ENCODE measurements around the gene AKAP9.
"Not testable (repeated sequence)": the region's sequence is repeated elsewhere in the genome, so short reads cannot be mapped to it uniquely, and the experiment has no call there.

AKAP9 gene

DNA sequence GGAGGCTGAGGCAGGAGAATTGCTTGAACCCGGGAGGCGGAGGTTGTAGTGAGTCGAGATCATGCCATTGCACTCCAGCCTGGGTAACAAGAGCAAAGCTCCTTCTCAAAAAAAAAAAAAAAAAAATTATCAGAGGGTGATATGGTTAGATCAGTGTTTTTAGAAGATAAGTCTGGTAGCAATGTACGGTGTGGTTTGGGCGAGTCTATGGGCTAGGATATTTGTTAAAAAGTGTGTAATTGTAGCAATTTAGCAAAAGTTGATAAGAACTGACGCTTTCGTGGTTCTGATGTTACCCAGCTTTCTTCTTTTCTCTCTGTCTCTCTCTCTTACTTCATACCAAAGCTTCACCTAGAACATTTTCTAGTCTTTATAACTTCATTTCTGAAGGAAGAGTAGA, 200.5 kb downstream of the AKAP9 start:
- no peak for DNase-seq

GRCh38 chr7:92142791-92143190, 202.1 kb downstream of the AKAP9 start:
- not testable (repeated sequence) for DNase-seq

- DNase-seq, result not testable (repeated sequence)
Observed at GRCh38 chr7:92143192-92143880, 202.7 kb downstream of the AKAP9 start.

DNA sequence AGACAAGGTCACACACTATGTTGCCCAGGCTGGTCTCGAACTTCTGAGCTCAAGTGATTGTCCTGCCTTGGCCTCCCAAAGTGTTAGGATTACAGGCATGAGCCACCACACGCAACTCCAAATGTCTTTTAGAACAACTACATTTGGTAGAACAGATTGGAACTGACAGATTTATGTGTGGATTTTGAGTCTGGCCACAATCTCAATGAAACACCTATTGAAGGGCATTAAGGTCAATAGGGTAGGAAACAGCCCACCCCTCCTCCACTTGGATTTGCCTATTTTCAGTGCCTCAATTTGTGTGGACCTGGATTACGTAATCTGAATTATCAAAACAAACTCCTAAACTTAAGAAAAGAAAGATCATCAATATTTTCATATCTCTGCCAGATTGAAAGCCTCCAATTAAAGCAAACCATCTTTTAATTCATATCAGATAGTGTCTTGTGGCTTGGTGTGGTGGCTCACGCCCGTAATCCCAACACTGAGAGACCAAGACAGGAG, 209.1 kb downstream of the AKAP9 start:
- no peak for DNase-seq

DNA sequence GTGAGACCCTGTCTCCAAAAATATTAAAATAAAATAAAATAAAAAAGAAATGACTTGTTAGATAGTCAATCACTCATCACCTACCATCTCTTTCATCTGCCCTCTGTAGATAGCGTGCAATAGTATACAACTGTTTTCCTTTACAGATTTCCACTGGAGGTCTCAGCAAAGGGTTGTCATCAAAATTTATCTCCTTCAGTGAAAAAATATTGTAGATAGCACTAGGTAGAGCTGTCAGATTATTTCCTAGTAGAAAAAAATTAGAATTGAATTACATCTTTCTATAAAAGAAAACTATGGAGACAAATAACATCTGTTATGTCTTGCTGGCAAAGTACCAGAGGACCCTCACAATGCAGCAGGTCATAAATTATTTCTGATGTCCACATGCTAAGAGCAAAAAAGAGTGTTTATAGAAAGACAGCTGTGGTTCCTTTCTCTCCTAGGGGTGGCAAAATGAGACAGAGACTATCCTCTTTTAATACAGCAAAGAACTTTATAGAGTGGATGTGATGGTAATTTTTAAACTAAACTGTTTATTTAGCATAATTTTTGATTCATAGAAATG, 209.9 kb downstream of the AKAP9 start:
- peak; percentile 9 for DNase-seq

DNA sequence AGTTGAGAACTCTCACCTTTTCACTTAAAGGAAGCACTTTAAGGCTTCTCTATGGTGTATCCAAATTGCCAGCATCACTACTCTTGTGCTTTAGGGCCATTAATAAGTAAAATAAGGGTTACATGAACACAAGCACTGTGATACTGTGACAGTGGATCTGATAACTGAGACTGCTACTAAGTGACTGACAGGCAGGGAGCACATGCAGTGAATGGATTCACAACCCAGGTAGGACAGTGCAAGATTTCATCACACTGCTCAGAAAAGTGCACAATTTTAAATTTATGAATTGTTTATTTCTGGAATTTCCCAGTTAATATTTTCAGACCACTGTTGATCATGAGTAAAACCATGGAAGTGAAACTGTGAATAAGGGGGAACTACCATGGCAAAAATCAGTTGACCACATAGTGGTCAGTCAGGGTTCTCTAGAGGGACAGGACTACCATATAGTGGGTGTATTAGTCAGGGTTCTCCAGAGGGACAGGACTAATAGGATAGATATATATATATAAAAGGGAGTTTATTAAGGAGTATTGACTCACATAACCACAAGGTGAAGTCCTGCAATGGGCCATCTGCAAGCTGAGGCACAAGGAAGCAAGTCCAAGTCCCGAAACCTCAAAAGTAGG, 214.6 kb downstream of the AKAP9 start:
- DNase-seq, result no peak

DNA sequence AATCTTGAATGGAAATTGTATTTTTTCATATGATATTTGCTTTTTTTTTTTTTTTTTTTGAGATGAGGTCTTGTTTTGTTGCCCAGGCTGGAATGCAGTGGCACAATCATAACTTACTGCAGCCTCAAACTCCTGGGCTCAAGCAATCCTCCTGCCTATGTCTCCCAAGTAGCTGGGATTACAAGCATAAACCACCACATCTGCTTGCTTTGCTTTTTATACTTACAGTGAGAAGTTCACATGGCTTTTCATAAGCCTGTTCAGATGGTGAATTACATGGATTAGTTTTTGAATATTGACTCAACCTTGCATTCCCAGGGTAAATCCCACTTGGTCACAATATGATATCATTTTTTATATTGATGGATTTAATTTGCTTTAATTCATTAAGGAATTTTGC, 216.3 kb downstream of the AKAP9 start:
- DNase-seq, result no peak

DNA sequence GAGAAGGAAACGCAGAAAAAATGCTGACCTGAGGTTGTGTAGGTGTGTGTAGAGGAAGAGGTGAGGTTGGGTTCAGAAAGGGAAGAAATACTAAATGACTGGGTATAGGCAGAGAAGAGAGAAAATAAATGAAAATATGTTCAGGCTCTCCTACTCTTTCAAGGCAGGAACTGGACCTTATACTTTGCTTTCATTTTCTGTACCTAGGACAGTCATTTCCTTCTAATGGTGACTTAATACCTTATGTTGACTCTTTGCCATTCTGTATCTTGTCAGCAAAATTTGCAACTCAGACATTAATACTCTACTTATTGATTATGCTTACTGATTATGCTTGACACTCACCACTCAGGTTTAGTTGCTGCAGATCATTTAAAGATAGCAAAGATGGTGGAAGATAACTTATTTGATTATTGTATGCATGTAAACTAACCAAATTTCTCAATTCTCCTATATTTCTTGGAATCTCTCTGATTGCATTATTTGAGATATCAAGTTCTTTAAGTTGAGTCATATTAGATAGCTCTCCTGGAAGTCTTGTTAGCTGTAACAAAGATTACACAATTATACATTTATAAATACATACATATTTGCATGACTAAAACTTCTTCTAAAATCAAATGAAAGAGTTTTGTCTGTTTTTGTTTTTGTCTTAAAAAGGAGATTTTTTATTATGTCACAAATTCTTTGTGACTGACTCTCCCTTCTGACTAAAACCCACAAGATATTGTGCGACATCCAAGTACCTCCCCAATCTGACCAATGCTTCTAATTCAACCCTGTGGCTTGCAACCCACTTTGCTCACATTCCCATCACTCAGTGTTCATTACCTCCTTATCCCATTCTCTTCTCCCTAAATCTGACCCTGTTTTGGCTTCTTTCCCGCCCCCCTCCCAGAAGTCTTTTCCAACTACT, 218.3 kb downstream of the AKAP9 start:
- DNase-seq, result no peak

All from NCI-H2171 (cell line).